ENCODE results near the gene GNL3L. TPM values are rescaled to one million over a fixed set of nuclear protein-coding genes. Genes with fewer than 3 reads are reported as not detected.
"Not testable (repeated sequence)": the region's sequence is repeated elsewhere in the genome, so short reads cannot be mapped to it uniquely, and the experiment has no call there.

GNL3L gene
- total and polyA plus RNA-seq, 2 donors (not counting 1 experiment from before 2014, with no cell fraction given), result 14.5 to 47.2 TPM

DNA sequence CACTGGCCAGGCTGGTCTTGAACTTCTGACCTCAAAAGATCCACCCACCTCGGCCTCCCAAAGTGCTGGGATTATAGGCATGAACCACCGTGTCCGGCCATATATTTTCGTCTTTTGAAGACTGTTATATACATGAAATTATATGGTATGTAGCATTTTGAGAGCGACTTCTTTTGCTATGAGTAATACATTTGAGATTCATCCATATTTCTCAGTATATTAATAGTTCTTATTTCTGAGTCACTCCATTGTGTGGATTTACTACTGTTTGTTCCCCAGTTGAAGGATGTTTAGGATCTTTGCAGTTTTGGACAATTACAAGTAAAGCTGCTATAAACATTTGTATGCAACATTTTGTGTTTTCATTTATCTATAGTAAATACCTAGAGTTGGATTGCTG, 34.9 kb downstream of the GNL3L start:
- Mint-ChIP-seq H3K27ac (no peak overlapping the region), H3K4me3 (no peak overlapping the region)

DNA sequence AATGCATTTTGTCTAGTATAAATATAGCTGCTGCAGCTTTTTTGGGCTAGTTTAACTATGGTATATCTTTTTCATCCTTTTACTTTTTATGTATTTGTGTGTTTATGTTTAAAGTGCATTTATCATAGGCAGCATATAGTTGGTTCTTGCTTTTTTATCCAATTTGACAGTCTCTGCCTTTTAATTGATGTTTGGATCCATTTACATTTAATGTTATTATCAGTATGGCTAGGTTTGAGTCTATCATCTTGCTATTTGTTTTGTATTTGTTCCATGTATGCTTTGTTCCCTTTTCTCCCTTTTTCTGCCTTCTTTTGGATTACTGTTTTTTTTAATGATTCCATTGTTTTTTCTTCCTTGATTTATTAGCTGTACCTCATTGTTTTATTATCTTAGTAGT, 40.3 kb downstream of the GNL3L start:
- no peaks in the 10 kb centered on the region for H3K9me3 Mint-ChIP-seq (ENCODE audit: insufficient read depth)
- DNase-seq (no peak), ATAC-seq (ENCODE audit: low read depth) (no peak)
- no peak overlapping the region for H2AFZ ChIP-seq (ENCODE audit: insufficient read depth, low read depth, low read length, poor library complexity, severe bottlenecking)
- no peaks in the 10 kb centered on the region for H3K79me2 ChIP-seq (ENCODE audit: control insufficient read depth, insufficient read depth, low read length)
- H4K20me1 ChIP-seq (ENCODE audit: control insufficient read depth, insufficient read depth, low read length, poor library complexity, severe bottlenecking), result no peaks in the 10 kb centered on the region
- H3K4me1 Mint-ChIP-seq, result no peaks in the 10 kb centered on the region
- H3K9ac ChIP-seq (ENCODE audit: low read length), result no peak overlapping the region
- intact Hi-C loops (cut with micrococcal nuclease), result no loop called here
- peaks cover 0 to 3% (median 3%) of the 10 kb centered on the region in 3 donors for H3K9me3 ChIP-seq (ENCODE audit: control extremely low read depth in 1 of 3, control insufficient read depth in 2 of 3, insufficient read depth in 1 of 3, low read length in 2 of 3)
- POLR2A ChIA-PET, result no interaction called here
- TF ChIP-seq, protein P1, sequence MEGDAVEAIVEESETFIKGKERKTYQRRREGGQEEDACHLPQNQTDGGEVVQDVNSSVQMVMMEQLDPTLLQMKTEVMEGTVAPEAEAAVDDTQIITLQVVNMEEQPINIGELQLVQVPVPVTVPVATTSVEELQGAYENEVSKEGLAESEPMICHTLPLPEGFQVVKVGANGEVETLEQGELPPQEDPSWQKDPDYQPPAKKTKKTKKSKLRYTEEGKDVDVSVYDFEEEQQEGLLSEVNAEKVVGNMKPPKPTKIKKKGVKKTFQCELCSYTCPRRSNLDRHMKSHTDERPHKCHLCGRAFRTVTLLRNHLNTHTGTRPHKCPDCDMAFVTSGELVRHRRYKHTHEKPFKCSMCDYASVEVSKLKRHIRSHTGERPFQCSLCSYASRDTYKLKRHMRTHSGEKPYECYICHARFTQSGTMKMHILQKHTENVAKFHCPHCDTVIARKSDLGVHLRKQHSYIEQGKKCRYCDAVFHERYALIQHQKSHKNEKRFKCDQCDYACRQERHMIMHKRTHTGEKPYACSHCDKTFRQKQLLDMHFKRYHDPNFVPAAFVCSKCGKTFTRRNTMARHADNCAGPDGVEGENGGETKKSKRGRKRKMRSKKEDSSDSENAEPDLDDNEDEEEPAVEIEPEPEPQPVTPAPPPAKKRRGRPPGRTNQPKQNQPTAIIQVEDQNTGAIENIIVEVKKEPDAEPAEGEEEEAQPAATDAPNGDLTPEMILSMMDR (IDR thresholded peaks at IDR 0.05), result no peak
- no peak for TF ChIP-seq EZH2 (IDR thresholded peaks at IDR 0.05; ENCODE audit: borderline replicate concordance, insufficient read depth, low read depth, low read length, poor library complexity, severe bottlenecking)
- H3K4me3 Mint-ChIP-seq, result no peak overlapping the region
- H3K4me3 ChIP-seq (ENCODE audit: control extremely low read depth in 1 of 5, extremely low read depth in 1 of 5, insufficient read depth in 1 of 5, low read depth in 2 of 5, low read length in 4 of 5), result no peak overlapping the region
- no peaks in the 10 kb centered on the region for H3K27me3 Mint-ChIP-seq
- no peaks in the 10 kb centered on the region for H3K4me1 ChIP-seq (ENCODE audit: control insufficient read depth in 2 of 2, insufficient read depth in 2 of 2, low read length in 2 of 2)
- no peak overlapping the region for H3K27ac Mint-ChIP-seq
- no peaks in the 10 kb centered on the region for H3K27me3 ChIP-seq (replicated peaks in 1 of 4; ENCODE audit: control extremely low read depth in 1 of 4, control insufficient read depth in 3 of 4, insufficient read depth in 4 of 4, low read length in 3 of 4)
- CTCF ChIA-PET, result no interaction called here
- H3K27ac ChIP-seq (ENCODE audit: low read length in 2 of 2), result no peak overlapping the region
- no peak overlapping the region for H3K4me2 ChIP-seq (replicated peaks; ENCODE audit: low read depth, low read length, poor library complexity, severe bottlenecking)
- no peaks in the 10 kb centered on the region for H3K36me3 ChIP-seq (replicated peaks in 1 of 2; ENCODE audit: control extremely low read depth in 1 of 2, control insufficient read depth in 1 of 2, extremely low read depth in 1 of 2, insufficient read depth in 2 of 2, low read length in 1 of 2)

More for the DNA sequence above, 34.9 kb downstream of the GNL3L start:
- Mint-ChIP-seq H3K9me3 (ENCODE audit: insufficient read depth) (no peaks in the 10 kb centered on the region), H3K27me3 (no peaks in the 10 kb centered on the region), H3K4me1 (no peaks in the 10 kb centered on the region)
- H2AFZ ChIP-seq (ENCODE audit: insufficient read depth, low read depth, low read length, poor library complexity, severe bottlenecking), result no peak overlapping the region
- peaks cover 0 to 14% of the 10 kb centered on the region in 2 experiments for H3K36me3 ChIP-seq (replicated peaks in 1 of 2; ENCODE audit: control extremely low read depth in 1 of 2, control insufficient read depth in 1 of 2, extremely low read depth in 1 of 2, insufficient read depth in 2 of 2, low read length in 1 of 2)
- POLR2A ChIA-PET, result no interaction called here
- no peak overlapping the region for H3K9ac ChIP-seq (ENCODE audit: low read length)
- no peaks in the 10 kb centered on the region for H4K20me1 ChIP-seq (ENCODE audit: control insufficient read depth, insufficient read depth, low read length, poor library complexity, severe bottlenecking)
- no peaks in the 10 kb centered on the region for H3K27me3 ChIP-seq (replicated peaks in 1 of 4; ENCODE audit: control extremely low read depth in 1 of 4, control insufficient read depth in 3 of 4, insufficient read depth in 4 of 4, low read length in 3 of 4)
- H3K4me2 ChIP-seq (replicated peaks; ENCODE audit: low read depth, low read length, poor library complexity, severe bottlenecking), result no peak overlapping the region
- H3K4me1 ChIP-seq (ENCODE audit: control insufficient read depth in 2 of 2, insufficient read depth in 2 of 2, low read length in 2 of 2), result no peaks in the 10 kb centered on the region
- no peak for DNase-seq
- no peaks in the 10 kb centered on the region for H3K79me2 ChIP-seq (ENCODE audit: control insufficient read depth, insufficient read depth, low read length)
- H3K27ac ChIP-seq (ENCODE audit: low read length in 2 of 2), result no peak overlapping the region
- ATAC-seq (ENCODE audit: low read depth), result no peak
- H3K4me3 ChIP-seq (ENCODE audit: control extremely low read depth in 1 of 5, extremely low read depth in 1 of 5, insufficient read depth in 1 of 5, low read depth in 2 of 5, low read length in 4 of 5), result no peak overlapping the region
- intact Hi-C loops (cut with micrococcal nuclease), result no loop called here
- WGBS (ENCODE audit: insufficient coverage), result no CpG with 5 or more reads among the region's 5 CpGs
- peaks cover 0 to 2% (median 0%) of the 10 kb centered on the region in 3 donors for H3K9me3 ChIP-seq (ENCODE audit: control extremely low read depth in 1 of 3, control insufficient read depth in 2 of 3, insufficient read depth in 1 of 3, low read length in 2 of 3)
- CTCF ChIA-PET, result no interaction called here
- TF ChIP-seq, protein P1 (IDR thresholded peaks at IDR 0.05), result no peak
- TF ChIP-seq EZH2 (IDR thresholded peaks at IDR 0.05; ENCODE audit: borderline replicate concordance, insufficient read depth, low read depth, low read length, poor library complexity, severe bottlenecking), result no peak

GRCh38 chrX:54572641-54573040, 42.6 kb downstream of the GNL3L start:
- H3K27ac ChIP-seq (ENCODE audit: low read length in 2 of 2); H4K20me1 ChIP-seq (ENCODE audit: control insufficient read depth, insufficient read depth, low read length, poor library complexity, severe bottlenecking); CTCF ChIA-PET; H2AFZ ChIP-seq (ENCODE audit: insufficient read depth, low read depth, low read length, poor library complexity, severe bottlenecking); H3K27ac Mint-ChIP-seq; H3K36me3 ChIP-seq (replicated peaks in 1 of 2; ENCODE audit: control extremely low read depth in 1 of 2, control insufficient read depth in 1 of 2, extremely low read depth in 1 of 2, insufficient read depth in 2 of 2, low read length in 1 of 2); ATAC-seq (ENCODE audit: low read depth); H3K4me1 Mint-ChIP-seq; intact Hi-C loops (cut with micrococcal nuclease); H3K27me3 ChIP-seq (replicated peaks in 1 of 4; ENCODE audit: control extremely low read depth in 1 of 4, control insufficient read depth in 3 of 4, insufficient read depth in 4 of 4, low read length in 3 of 4); DNase-seq; H3K9me3 ChIP-seq (ENCODE audit: control extremely low read depth in 1 of 3, control insufficient read depth in 2 of 3, insufficient read depth in 1 of 3, low read length in 2 of 3); H3K4me3 ChIP-seq (ENCODE audit: control extremely low read depth in 1 of 5, extremely low read depth in 1 of 5, insufficient read depth in 1 of 5, low read depth in 2 of 5, low read length in 4 of 5); H3K4me2 ChIP-seq (replicated peaks; ENCODE audit: low read depth, low read length, poor library complexity, severe bottlenecking); H3K4me1 ChIP-seq (ENCODE audit: control insufficient read depth in 2 of 2, insufficient read depth in 2 of 2, low read length in 2 of 2); H3K9ac ChIP-seq (ENCODE audit: low read length); POLR2A ChIA-PET; H3K9me3 Mint-ChIP-seq (ENCODE audit: insufficient read depth); H3K27me3 Mint-ChIP-seq; H3K4me3 Mint-ChIP-seq; H3K79me2 ChIP-seq (ENCODE audit: control insufficient read depth, insufficient read depth, low read length): not testable (repeated sequence)
- no CpG with 5 or more reads among the region's 31 CpGs for WGBS (ENCODE audit: insufficient coverage)

All from B cell (primary cell).